Activated gamma-delta T cell (primary cell): Measurements from ENCODE around the gene KCTD11.
"Not testable (repeated sequence)": the region's sequence is repeated elsewhere in the genome, so short reads cannot be mapped to it uniquely, and the experiment has no call there.

Experiments
- DNase-seq: peaks from one replicate; lab custom pipeline; 2025; lab: John Stamatoyannopoulos, UW

The KCTD11 gene

DNA sequence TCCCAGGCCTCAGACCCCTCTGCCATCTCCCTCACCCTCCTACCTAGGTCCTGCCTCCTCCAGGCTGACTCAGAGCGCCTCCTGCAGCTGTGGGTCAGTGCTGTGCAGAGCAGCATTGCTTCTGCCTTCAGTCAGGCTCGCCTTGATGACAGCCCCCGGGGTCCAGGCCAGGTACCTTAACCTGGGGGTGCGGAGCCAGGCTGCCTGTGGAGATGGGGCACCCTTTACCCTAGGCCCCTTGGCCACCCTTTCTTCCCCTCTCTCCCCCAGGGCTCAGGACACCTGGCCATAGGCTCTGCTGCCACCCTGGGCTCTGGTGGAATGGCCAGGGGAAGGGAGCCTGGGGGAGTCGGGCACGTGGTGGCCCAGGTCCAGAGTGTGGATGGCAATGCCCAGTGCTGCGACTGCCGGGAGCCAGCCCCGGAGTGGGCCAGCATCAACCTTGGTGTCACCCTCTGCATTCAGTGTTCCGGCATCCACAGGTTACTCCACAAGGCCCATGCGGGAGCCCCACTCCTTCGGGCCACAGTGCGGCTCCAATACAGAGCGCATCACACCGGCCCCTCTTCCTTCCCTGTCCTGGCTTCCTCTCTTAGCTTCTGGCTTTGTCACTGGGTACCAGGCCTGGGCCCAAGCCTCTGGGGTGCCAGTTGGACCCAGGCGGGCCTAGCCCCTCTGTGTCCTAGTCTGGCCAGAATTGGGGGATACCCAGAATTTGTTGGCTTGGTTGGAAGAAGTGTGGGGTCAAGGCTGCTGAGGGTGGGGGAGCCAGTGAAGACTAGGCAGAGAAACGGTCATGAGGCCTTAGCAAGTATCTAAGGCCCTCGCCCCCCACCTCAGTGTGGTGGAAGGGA is 5.0 kb upstream of the KCTD11 start:
- DNase-seq: no peak

DNA sequence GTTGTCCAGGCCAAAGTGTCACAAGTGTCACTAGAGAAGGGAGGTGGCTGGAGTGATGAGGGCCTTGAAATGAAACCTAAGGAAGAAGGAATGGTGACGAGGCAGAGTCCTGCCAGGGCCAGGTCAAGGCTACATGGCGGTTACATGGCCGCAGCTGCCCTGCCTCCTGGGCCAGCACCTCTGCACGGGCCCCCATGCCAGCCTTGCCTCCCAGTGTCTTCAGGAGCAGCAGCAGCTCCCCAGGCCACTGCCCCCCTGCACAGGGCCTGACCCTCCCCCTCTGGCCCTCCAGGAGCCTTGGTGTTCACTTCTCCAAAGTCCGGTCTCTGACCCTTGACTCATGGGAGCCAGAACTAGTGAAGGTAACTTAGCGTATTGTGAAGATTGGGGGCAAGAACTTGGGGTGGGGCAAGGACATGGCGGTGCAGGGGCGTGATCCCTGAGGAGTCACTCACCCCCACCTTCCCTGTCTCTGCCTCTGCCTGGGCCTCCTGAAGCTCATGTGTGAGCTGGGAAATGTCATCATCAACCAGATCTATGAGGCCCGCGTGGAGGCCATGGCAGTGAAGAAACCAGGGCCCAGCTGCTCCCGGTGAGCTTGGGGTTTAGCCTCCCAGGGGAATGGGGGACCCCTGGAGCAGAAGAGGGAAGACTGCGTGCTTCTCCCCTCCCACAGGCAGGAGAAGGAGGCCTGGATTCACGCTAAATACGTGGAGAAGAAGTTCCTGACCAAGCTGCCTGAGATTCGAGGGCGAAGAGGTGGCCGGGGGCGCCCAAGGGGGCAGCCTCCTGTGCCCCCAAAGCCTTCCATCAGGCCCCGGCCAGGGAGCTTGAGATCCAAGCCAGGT is 4.1 kb upstream of the KCTD11 start:
- DNase-seq: no peak

DNA sequence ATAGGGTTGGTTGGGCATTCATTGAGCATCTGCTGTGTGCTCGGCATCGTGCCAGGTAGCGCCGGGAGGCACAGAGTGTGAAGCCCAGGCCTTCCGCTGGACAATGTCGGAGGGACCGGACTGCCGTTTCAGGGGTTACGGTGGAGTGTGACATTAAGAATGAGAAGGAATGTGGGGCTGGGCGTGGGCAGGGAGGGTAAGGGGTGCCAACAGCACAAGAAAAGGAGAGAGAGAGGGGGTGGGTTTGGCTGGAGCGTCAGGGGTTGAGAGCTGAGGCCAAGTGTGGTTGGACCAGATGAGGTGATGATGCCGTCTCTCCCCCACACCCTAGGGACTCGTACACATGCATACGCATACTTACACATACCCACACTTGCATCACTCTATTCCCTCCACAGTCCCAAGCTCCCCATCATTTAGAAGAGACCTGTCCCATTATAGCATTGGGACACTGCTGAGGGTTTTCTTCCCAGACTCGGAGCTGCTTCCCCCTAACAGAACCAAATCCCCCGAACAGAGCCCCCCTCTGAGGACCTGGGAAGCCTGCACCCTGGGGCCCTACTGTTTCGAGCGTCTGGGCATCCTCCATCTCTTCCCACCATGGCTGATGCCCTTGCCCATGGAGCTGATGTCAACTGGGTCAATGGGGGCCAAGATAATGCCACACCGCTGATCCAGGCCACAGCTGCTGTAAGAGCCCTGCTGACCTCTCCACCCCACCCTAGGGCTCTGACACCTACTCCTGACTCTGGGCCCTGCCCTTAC is 3.3 kb upstream of the KCTD11 start:
- DNase-seq: no peak

DNA sequence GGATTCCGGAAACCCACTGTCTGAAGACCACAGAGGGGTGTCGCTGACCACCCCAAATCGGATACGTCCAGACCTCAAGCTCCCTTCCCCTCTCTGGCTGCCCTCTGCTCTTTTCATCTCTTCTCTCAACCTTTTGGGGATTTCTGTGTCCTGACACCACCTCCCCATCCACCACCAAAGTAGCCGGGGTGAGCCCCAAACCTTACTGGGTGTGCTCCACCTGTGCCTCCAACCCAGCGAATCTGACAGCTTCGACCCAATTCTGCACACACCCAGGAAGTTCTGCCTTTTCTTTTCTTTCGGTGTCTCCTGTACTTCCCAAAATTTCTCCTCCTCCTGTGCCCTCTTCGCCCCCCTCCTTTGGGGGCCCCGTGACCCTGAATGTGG is 534 bp downstream of the KCTD11 start:
- DNase-seq: no peak

DNA sequence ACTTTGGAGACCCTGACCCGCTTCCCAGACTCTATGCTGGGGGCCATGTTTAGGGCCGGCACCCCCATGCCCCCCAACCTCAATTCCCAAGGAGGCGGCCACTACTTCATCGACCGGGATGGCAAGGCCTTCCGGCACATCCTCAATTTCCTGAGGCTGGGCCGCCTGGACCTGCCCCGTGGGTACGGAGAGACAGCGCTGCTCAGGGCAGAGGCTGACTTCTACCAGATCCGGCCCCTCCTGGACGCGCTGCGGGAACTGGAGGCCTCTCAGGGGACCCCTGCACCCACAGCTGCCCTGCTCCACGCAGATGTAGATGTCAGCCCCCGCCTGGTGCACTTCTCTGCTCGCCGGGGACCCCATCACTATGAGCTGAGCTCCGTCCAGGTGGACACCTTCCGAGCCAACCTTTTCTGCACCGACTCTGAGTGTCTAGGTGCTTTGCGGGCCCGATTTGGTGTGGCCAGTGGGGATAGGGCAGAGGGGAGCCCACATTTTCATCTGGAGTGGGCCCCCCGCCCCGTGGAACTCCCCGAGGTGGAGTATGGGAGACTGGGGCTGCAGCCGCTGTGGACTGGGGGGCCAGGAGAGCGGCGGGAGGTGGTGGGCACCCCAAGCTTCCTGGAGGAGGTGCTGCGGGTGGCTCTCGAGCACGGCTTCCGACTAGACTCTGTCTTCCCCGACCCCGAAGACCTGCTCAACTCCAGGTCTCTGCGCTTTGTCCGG is 1.1 kb downstream of the KCTD11 start:
- DNase-seq: no peak

DNA sequence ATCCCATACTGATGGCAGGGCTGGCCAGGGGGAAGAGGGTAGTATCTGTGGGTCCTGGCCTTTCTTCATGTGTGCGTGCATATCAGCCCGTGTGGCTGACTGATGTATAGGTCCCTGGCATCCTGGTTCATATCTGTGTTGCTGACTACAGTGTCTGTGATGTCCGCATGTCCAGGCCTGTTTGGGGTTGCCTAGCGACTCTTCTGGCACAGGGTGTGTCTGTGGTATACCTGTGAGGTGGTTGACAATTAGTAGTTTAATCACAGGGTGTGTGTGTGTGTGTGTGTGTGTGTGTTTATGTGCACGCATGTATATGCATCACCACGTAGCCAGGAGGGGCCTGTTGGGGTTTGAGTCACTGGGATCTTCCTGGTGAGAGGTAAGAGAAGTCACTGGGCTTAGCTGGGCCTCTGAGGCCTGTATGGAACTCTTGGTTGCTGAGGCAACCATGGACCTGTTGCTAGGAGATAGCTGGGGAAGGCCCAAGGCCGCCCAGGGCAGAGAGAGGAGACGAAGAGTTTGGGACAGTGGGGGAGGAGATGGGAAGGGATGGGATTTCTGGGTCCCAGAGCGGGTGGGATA is 2.4 kb downstream of the KCTD11 start:
- DNase-seq: no peak

DNA sequence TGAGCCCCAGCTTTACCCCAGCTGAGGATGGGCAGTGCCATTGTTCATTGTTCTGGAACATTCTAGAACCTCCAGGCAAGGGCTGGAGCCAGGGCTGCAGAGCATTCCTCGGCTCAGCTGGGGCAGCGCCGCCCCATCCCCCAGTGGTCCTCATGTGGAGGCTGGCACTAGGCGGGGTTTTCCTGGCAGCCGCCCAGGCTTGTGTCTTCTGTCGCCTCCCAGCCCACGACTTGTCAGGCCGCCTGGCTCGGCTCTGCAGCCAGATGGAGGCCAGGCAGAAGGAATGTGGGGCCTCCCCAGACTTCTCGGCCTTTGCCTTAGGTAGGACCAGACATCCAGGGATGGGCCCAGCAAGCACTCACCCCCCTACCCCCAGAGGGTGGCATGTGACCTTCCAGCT is 3.1 kb downstream of the KCTD11 start, which contains the start of gene TMEM95:
Gene TMEM95 (plus strand): TSS at position 104 of the 400 bp plus-strand sequence. CDS start 49 bp downstream, at position 153.
- DNase-seq: no peak

DNA sequence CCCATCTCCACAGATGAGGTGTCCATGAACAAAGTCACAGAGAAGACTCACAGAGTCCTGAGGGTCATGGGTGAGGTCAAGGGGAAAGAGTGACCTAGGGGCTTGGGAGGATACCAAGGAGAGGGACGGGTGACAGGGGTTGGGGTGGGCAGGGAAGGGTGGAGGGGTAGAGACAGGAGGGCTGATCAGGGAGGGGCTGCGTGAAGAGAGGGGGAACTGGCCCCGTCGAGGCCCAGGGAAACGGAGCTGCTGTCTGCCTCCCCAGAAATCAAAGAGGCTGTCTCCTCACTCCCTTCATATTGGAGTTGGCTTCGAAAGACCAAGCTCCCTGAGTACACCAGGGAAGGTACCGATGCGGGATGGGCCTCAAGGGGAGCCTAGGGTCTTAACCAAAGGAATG is 3.6 kb downstream of the KCTD11 start:
- no peak for DNase-seq

DNA sequence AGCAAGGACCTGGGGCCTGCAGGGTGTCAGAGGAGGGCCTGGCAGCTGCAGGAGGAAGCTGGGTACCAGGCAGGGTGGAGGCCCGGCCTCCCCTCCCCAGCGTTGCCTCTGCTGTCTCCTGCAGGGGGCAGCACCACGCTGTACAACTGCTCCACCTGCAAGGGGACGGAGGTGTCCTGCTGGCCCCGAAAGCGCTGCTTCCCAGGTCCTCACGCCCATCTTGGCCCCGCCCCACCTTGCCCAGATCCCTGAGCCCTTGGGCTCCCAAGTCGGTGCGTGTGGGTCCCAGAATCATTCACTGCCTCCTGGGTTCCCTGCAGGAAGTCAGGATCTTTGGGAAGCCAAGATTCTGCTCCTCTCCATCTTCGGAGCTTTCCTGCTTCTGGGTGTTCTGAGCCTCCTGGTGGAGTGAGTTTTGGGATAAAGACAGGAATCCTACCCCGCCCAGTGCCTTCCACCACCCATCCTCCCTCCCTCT is 4.1 kb downstream of the KCTD11 start:
- DNase-seq: peak; percentile 46

DNA sequence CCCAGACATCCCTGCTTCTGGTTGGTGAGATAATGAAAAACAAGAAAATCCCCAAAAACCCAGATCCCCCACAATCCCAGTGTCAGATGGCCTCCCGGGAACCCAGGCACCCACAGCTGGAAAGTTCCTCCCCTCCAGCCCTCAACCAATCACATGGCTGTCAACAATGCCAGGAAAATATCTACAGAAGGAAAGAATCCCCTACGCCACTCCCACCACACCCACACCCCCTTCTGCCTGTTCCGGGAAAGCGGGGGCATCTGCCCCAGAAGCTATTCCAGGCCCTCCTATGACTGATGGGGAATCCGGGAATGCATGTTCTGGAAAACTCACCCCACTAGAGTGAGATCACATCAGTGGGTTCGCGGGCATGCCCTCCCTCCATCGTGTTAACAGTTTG is 4.8 kb downstream of the KCTD11 start:
- no peak for DNase-seq

DNA sequence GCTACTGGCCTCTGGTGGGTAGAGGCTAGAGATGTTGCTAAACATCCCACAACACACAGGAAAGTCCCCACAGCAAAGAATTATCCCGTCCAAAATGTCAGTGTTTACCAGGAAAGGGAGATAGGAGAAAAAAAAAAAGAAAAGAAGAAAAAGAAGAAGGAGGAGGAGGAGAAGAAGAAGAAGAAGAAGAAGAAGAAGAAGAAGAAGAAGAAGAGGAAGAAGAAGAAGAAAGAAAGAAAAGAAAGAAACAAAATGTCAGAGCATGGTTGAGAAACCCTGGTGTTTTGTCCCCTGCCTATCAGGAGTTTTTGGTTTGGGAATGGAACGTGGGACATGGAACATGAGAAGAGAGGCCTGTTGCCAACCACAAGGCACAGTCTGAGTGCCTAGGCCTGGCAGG is 5.4 kb downstream of the KCTD11 start:
- no peak for DNase-seq

DNA sequence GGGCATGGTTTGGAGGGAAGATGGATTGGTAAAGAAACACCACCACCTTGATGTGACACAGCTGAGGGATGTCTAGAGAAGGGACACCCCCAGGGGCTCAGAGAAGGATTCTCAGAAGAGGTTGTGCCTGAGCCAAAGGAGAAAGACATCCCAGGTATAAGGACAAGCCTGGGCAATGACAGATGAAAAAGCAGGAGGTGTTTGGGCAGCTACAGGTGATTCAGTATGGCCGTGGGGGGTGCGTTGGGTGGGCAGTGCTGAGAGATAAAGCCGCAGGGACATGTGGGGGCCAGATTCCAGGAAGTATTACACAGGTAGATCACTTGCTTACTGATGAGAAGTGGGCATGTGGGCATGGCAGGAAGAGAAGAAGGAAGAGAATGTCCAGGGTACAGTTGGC is 9.9 kb downstream of the KCTD11 start:
- DNase-seq: no peak

DNA sequence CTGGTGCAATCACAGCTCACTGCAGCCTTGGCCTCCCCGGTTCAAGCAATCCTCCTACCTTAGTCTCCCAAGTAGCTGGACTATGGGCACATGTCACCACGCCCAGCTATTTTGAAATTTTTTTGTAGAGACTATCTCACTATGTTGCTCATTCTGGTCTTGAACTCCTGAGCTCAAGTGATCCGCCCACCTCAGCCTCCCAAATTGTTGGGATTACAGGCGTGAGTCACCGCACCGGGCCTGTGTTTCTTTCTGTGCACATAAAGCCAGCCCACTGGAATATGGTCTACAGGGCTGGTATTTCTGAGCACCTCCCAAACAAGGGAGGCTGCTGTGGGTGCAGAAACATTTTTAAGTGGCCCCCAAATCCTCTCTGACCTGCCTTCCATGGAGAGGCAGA is 11.3 kb downstream of the KCTD11 start:
- DNase-seq: no peak

DNA sequence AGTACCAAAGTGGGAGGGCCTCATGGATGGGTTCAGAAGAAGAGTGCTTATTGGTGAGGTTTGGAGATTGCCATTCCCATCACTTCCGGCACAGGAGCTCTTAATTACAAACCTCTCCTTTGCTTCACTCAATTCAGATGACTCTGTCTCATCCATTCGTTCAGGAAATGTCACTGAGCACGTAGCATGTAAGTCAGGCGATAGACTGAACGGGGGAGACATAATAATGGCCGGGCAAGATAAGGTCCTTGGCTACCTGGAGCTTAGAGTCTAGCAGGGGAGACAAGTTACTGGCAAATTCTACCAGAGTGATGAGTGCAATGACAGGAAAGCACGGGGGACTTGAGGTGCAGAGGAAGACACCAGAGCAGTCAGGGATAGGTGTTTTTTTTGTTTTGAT is 14.0 kb downstream of the KCTD11 start:
- not testable (repeated sequence) for DNase-seq

DNA sequence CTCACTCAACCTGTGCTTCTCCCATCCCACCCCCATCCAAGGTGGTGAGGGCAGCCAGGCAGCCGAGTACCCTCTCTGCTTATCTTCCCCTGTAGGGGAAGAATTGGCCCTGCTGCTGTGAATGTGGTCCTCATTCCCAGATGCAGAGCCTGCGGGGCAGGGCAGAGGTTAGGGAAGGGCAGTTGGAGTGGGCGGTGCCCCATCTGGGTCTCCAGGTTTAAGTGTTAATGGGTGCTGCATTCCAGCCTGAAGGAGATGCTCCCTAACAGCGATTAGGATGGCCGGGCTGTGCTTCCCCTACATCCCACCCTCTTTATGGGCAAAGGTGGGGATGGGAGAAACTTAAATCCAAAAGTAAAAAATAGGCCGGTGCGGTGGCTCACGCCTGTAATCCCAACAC is 15.1 kb downstream of the KCTD11 start:
- DNase-seq: no peak

DNA sequence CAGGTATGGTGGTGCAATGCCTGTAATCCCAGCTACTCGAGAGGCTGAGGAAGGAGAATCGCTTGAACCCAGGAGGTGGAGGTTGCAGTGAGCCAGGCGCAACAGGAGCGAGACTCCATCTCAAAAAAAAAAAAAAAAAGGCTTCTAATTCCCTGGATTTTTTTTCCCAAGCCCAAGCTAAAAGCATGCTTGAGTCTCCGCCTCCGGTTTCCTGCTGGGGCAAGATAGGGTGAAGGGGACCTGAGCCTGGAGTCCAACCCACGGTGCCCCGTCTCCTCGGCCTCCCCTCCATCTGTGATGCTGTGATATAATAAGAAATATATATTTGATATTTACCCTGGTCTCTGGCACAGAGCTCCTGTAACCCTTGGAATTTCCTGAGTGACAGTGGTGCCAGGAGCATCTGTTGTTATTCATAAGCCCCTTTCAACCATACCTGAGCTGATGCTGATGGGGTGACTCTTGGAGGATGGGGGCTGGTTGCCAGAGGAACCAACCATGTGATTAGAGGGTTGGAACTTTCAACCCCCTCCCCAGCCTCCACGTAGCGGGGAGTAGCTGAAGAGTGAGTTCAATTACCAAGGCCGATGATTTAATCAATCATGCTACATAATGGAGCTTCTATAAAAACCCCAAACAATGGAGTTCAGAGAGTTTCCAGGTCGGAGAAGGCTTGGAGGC is 16.1 kb downstream of the KCTD11 start:
- DNase-seq: no peak

DNA sequence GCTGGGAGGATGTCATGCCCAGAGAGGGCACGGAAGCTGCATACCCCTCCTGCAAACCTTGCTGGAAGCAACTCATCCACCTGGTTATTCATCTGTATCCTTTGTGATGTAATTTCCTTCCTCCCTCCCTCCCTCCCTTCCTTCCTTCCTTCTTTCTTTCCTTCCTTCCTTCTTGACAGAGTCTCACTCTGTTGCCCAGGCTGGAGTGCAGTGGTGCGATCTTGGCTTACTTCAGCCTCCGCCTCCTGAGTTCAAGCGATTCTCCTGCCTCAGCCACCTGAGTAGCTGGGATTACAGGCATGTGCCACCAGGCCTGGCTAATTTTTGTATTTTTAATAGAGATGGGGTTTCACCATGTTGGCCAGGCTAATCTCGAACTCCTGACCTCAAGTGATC is 16.6 kb downstream of the KCTD11 start:
- not testable (repeated sequence) for DNase-seq

DNA sequence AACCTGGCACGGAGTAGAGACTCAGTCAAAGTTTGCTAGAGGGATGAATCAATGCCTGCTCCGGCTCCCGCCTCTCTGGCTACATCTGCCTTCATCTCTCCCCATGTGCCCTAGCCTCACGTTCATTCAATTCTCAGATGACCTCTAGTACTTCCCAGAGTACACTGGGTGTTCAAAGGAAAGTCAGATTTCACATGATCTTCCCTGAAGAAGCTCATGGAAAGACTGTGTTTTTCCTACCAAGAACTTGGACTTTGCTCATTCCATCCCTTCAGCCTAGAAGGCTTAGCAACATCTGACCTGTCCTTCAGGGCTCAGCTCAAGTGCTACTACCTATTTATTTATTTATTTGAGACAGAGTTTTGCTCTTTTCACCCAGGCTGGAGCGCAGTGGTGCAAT is 17.9 kb downstream of the KCTD11 start:
- DNase-seq: no peak

DNA sequence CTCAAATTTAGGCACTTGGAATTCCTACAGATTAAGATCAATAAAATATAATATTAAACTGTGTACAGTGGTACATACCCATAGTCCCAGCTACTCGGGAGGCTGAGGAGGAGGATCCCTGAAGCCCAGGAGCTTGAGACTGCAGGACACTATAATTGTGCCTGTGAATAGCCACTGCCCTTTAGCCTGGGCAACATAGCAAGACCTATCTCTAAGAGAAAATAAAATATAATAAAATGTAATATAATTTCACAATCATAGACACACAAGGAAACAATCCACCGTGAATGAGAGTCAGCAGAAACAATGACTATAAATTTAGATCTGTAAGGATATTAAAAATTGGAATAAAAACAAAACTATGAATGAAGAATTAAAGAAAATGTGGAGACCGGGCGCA is 18.9 kb downstream of the KCTD11 start:
- DNase-seq: no peak

DNA sequence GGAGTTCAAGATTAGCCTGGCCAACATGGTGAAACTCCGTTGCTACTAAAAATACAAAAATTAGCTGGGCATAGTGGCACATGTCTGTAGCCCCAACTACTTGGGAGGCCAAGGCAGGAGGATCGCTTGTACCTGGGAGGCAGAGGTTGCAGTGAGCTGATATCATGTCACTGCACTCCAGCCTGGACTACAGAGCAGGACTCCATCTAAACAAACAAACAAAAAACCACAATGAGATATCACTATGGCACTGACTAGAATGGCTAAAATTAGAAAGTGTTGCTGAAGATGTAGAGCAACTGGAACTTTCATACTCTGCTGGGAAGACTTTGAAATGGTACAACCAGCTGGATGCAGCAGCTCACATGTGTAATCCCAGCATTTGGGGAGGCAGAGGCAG is 22.4 kb downstream of the KCTD11 start:
- DNase-seq: no peak

DNA sequence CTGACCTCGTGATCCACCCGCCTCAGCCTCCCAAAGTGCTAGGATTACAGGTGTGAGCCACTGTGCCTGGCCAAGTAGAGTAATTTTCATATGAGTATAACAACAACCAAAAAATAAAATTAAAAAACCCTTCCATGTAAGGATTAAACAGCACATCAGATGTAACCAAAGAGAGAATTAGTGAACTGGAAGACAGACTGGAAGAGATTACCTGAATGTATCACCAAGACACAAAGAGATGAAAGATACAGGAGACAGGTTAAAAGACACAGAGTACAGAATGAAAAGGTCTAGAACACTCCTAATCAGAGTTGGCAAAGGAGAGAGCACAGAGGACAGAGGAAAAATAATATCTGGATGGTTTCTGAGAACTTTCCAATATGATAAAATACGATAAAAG is 27.2 kb downstream of the KCTD11 start:
- DNase-seq: no peak
